Measurements from ENCODE around the gene NFKBIE.

DNA sequence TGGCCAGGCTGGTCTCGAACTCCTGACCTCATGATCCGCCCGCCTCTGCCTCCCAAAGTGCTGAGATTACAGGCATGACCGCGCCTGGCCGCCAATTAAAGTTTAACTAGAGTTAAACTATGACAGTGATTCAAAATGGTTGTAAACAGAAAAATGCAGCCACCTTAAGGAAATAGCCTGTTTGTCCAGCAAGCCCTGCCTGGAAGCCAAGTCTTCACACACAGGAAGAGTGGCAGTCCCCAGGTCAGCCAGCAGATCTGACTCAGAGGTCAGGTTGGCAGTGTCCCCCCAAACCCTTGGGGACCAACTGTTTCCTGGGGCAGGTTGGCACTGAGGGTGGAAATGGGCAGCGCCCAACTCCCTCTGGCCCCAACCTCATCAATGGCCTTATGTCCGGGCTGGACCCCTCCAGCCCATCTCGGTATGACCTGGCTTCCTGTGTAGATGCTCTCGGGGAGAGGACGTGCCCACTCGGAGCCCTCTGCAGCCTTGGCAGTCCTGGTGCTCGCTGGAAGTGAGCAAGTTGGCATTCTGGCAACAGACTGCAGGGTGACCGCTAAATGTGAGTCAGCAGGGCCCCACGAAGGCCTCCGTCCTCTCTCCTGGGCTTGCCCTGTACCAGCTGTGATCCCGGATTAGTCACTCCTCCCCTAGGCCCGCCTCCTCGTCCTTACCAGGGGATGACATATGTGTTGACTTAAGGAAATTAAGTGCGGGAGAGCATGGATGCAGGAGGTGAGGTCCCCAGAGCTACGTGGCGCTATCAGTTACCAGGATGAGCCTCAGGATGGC, 28.1 kb downstream of the NFKBIE start:
- TF ChIP-seq, protein P1, sequence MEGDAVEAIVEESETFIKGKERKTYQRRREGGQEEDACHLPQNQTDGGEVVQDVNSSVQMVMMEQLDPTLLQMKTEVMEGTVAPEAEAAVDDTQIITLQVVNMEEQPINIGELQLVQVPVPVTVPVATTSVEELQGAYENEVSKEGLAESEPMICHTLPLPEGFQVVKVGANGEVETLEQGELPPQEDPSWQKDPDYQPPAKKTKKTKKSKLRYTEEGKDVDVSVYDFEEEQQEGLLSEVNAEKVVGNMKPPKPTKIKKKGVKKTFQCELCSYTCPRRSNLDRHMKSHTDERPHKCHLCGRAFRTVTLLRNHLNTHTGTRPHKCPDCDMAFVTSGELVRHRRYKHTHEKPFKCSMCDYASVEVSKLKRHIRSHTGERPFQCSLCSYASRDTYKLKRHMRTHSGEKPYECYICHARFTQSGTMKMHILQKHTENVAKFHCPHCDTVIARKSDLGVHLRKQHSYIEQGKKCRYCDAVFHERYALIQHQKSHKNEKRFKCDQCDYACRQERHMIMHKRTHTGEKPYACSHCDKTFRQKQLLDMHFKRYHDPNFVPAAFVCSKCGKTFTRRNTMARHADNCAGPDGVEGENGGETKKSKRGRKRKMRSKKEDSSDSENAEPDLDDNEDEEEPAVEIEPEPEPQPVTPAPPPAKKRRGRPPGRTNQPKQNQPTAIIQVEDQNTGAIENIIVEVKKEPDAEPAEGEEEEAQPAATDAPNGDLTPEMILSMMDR (IDR thresholded peaks at IDR 0.05; ENCODE audit: low read length): no peak
- no peak for TF ChIP-seq EZH2 (IDR thresholded peaks at IDR 0.05; ENCODE audit: borderline replicate concordance, low read length)

Measured in OCI-LY1 (cell line).